Activated T-cell treated with anti-CD3 and anti-CD28 coated beads, Interleukin-2, amount 50 U/mL, for 4 hours (primary cell): ENCODE measurements around the gene LRRTM4. TPM values are rescaled to one million over a fixed set of nuclear protein-coding genes. Genes with fewer than 3 reads are reported as not detected.

Source experiments
- ATAC-seq, 2 donors: fragments of 200-7000 bp; cut with Tn5 transposase; one replicate each; pipeline ENCODE4 v1.10.0; 2021
- DNase-seq: peaks from one replicate; pipeline ENCODE4 v3.0.0-alpha.2; 2020
- H3K27me3 Mint-ChIP-seq: one replicate; pipeline ENCODE4 v1.8.0; 2021; ENCODE audit warnings: low read depth, mixed read lengths
- H3K36me3 Mint-ChIP-seq: one replicate; pipeline ENCODE4 v1.8.0; 2022; ENCODE audit warnings: mixed read lengths; ENCODE audit not compliant: insufficient read depth
- H3K4me1 Mint-ChIP-seq: one replicate; pipeline ENCODE4 v1.8.0; 2021; ENCODE audit warnings: low read depth, mixed read lengths
- H3K4me3 Mint-ChIP-seq: one replicate; pipeline ENCODE4 v1.8.0; 2021; ENCODE audit warnings: mild to moderate bottlenecking, moderate library complexity, mixed read lengths
- H3K9me3 Mint-ChIP-seq: one replicate; pipeline ENCODE4 v1.8.0; 2021; ENCODE audit warnings: mixed read lengths
- total RNA-seq, 3 donors: library from RNA; stranded (reverse); gene quantifications; one replicate each; pipeline ENCODE4 v1.2.1, GENCODE V29; 2021

LRRTM4 gene
- total RNA-seq, 3 donors from 2014 or later, result not detected

DNA sequence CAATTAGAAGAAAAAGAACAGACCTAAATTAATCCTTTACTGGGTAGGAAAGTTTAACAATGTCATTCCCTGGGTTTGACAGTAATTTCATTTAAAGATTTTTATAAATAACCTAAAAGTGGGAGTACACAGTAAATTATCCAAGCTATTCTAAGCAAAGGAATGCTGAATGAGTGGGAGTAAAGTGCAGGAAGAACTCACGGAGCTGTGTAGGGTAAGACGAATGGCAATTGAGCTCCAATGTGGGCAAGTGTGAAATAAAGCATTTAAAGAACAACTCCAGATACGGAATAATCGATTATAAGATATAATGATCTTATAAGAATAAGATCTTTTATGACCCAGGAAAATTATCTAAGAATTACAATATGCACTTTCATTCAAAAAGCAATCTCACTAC lies 93.2 kb downstream of the LRRTM4 start:
- Mint-ChIP-seq H3K9me3 (peaks cover 16% of the 10 kb centered on the region), H3K27me3 (no peaks in the 10 kb centered on the region), H3K4me3 (no peak overlapping the region), H3K36me3 (no peaks in the 10 kb centered on the region), H3K4me1 (no peaks in the 10 kb centered on the region)
- DNase-seq (no peak), ATAC-seq (no peak)

DNA sequence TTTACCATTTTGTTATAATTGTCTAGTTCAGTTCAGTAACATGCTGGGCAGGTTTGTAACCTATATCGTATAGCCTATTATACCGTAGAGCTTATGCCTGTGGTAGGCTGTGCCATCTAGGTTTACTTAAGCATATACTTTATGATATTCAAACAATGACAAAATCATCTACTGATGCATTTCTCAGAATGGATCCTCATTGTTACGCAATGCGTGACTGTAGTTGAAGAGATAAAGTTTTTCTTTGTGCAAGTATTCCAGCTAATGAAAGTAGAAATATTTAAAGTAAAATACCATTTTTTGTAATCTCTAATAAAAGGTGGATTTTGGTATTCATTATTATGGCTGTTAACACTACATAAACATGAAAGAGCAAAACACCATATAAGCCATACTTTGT lies 100.2 kb downstream of the LRRTM4 start:
- ATAC-seq (no peak), DNase-seq (no peak)
- Mint-ChIP-seq H3K9me3 (peaks cover 5% of the 10 kb centered on the region), H3K4me1 (no peaks in the 10 kb centered on the region), H3K36me3 (no peaks in the 10 kb centered on the region), H3K27me3 (no peaks in the 10 kb centered on the region), H3K4me3 (no peak overlapping the region)

DNA sequence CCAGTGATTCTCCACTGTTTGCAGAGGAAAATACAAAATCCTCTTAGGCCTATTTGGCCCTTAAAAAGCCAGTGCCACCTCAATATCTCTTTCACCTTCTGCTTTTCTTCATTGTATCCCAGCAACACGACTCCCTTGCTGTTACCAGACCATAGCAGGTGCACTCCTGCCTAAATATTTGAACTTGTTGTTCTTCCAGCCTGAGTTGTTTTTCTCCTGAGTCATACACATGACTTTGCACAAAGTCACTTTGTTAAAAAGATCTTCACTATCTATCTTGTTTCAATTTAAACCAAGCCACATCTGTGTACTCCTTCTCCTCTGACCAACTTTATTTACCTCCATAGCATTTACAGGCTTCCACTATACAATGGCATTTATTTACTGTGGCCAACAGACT lies 103.6 kb downstream of the LRRTM4 start:
- H3K36me3 Mint-ChIP-seq, result no peaks in the 10 kb centered on the region
- ATAC-seq (no peak), DNase-seq (no peak)
- no peaks in the 10 kb centered on the region for H3K4me1 Mint-ChIP-seq
- H3K4me3 Mint-ChIP-seq, result no peak overlapping the region
- H3K27me3 Mint-ChIP-seq, result no peaks in the 10 kb centered on the region
- H3K9me3 Mint-ChIP-seq, result peaks cover 13% of the 10 kb centered on the region

DNA sequence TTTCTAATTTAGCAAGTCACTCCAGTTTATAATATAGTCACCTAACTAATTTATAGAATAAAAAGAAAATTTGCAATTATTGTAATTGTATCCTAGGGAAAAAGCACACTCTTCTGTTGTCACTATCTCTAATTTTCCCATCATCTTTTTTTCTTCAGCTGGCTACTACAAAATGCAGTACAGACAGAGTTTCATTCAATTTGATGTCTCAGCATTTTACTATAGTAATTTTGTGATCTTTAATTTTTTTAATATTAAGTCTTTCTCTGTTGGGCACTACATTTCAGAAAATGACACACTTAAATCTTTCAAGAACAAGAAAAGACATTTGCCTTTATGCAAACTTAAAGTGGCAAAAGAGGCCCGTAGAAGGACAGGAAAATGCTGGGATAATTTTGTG lies 118.0 kb downstream of the LRRTM4 start:
- no peaks in the 10 kb centered on the region for H3K27me3 Mint-ChIP-seq
- no peaks in the 10 kb centered on the region for H3K4me1 Mint-ChIP-seq
- ATAC-seq, result no peak

DNA sequence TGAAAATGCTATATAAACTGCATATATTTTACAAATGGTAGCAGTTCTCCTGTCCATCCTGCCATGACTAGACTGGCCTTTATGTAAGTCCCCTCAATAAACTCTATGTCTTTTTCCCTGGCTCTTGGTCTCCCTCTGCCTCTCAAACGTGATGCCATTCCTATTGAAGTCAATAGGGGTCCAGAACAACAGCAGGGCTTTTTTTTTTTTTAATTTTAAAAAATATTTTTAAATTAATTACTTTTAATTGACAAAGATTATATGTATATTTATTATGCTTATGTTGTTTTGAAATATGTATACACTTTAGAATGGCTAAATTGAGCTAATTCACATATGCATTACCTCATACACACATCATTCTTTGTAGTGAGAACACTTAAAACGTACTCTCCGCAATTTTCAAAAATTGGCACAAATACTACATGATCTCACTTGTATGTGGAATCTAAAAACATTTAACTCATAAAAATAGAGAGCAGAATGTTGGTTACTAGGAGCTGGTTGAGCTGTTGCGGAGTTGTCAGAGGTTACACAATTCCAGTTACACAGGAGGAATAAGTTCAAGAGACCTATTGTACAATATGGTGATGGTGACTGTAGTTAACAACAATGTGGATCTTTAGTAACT lies 123.1 kb downstream of the LRRTM4 start:
- no peaks in the 10 kb centered on the region for H3K36me3 Mint-ChIP-seq
- no peaks in the 10 kb centered on the region for H3K27me3 Mint-ChIP-seq
- ATAC-seq, result no peak
- H3K9me3 Mint-ChIP-seq, result peaks cover 12% of the 10 kb centered on the region
- DNase-seq, result no peak
- no peaks in the 10 kb centered on the region for H3K4me1 Mint-ChIP-seq
- H3K4me3 Mint-ChIP-seq, result no peak overlapping the region

More for the DNA sequence above, 118.0 kb downstream of the LRRTM4 start:
- no peak for DNase-seq
- Mint-ChIP-seq H3K4me3 (no peak overlapping the region), H3K36me3 (no peaks in the 10 kb centered on the region), H3K9me3 (peaks cover 19% of the 10 kb centered on the region)

DNA sequence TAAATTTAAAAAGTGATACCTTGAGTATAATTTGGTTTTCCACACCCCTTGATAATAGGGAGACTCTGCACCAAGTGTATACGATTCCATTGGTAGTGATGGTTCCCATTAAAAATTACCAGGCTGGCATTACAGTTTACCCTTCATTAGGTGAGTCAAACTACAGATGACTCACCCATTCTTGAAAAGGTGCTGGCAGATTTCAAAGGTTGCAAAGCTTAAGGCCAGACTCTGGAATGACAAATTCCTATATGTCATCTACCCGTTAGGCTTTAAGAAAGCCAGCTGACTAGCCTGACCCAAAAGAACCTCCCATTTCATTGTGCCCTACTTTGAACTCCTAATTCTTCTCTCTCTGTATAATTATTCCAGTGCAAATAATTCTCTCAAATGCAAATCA lies 124.4 kb downstream of the LRRTM4 start:
- H3K36me3 Mint-ChIP-seq, result no peaks in the 10 kb centered on the region

DNA sequence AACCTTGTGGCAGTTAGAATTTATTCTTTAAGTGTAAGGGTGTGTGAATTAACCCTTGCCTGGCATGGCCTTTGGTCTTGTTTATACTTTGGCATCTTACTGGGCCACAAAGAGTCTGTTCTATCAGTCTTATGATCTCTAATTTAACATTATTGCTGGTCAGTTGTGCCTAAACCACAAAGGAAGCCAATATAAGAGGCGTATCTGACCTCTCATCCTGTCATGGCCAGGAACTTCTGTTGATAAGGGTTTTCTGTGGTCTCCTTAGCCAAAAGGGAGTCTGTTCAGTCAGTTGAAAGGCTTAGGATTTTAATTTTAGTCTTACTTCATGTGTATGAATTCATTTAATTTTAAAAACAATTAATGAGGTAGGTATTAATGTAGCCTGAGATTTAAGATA lies 127.2 kb downstream of the LRRTM4 start:
- peaks cover 15% of the 10 kb centered on the region for H3K9me3 Mint-ChIP-seq
- H3K36me3 Mint-ChIP-seq, result no peaks in the 10 kb centered on the region
- no peaks in the 10 kb centered on the region for H3K27me3 Mint-ChIP-seq
- no peak for ATAC-seq
- H3K4me1 Mint-ChIP-seq, result no peaks in the 10 kb centered on the region
- H3K4me3 Mint-ChIP-seq, result no peak overlapping the region
- no peak for DNase-seq

More for the DNA sequence above, 124.4 kb downstream of the LRRTM4 start:
- ATAC-seq, result no peak
- Mint-ChIP-seq H3K4me3 (no peak overlapping the region), H3K27me3 (no peaks in the 10 kb centered on the region), H3K9me3 (peaks cover 18% of the 10 kb centered on the region), H3K4me1 (no peaks in the 10 kb centered on the region)
- no peak for DNase-seq

DNA sequence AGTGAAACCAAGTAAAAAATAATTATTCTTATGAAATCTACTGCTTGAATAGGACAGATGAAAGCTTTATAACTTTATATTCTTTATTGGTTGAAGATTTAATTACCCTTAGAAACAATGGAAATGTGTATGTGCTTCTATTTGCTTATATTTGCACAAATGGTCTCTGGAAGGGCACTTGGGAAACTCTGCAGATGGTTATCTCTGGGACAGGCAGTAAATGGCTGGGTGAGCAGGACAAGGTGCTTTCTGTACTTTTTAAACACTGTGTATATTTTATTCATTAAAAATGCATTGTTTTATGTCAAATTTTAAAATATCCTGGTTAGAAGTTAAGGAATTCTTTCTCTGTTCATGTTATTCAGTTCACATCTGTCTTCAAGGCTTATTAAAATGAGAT lies 131.1 kb downstream of the LRRTM4 start:
- H3K9me3 Mint-ChIP-seq, result peaks cover 12% of the 10 kb centered on the region
- H3K27me3 Mint-ChIP-seq, result no peaks in the 10 kb centered on the region
- no peak overlapping the region for H3K4me3 Mint-ChIP-seq
- DNase-seq (no peak), ATAC-seq (no peak)
- no peaks in the 10 kb centered on the region for H3K36me3 Mint-ChIP-seq
- no peaks in the 10 kb centered on the region for H3K4me1 Mint-ChIP-seq

DNA sequence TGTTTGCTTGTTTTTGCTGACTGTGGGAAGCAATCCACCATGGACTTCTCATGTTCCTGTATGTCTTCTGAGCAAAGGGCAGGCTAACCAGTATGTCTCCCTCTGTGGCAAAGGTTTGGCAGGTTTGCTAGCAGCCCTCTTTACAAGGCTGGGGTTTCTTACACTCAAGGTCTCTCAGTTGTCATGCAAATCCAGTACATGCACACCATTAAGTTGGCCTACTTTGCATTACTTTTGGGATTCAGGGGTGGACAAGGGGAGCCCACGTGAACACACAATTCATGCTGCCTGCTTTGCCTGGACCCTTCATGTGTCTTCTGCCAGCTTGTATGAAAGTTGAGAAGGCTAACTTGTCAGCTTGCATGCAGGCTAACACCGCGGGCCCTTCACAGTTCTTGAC lies 134.9 kb downstream of the LRRTM4 start:
- Mint-ChIP-seq H3K36me3 (no peaks in the 10 kb centered on the region), H3K4me3 (no peak overlapping the region), H3K9me3 (peaks cover 6% of the 10 kb centered on the region), H3K27me3 (no peaks in the 10 kb centered on the region), H3K4me1 (no peaks in the 10 kb centered on the region)
- DNase-seq (no peak), ATAC-seq (no peak)

DNA sequence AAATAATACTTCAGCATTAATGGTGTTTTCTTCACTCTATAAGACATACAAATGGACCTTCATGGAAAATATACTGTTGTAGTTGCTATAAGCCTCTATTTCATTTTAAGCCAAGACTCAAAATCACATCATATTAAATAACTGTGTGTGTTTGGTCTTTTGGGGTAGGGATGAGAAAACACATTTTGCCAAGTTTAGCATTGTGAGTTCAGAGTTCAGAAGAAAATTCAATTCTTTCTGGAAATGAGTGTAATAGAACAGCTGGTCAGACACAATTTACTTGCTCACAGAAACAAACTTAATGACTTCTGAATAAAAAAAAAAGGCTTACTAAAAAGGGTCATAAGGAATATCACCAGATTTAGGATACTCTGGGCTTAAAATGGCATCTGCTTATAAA lies 149.5 kb downstream of the LRRTM4 start:
- Mint-ChIP-seq H3K9me3 (peaks cover 15% of the 10 kb centered on the region), H3K4me3 (no peak overlapping the region), H3K4me1 (no peaks in the 10 kb centered on the region), H3K27me3 (no peaks in the 10 kb centered on the region), H3K36me3 (no peaks in the 10 kb centered on the region)
- DNase-seq, result no peak
- no peak for ATAC-seq

DNA sequence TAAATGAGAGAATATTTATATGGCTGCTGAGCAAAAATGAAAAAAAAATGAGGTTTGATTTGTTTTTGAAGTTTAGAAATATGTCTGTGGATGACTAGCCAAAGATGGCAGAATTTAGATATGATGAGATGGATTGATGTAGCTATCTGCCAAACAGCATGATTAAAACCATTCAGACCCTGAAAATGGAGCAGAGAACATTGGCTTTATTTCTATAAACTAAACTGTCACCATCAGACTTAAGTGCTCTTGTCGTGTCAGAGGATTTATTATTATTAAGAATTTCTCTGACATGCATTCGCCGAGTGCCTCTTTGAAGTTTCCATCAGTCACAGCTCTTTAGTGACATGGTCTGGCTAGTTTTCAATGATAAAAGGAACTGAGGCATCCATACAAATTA lies 151.7 kb downstream of the LRRTM4 start:
- DNase-seq, result no peak
- H3K9me3 Mint-ChIP-seq, result peaks cover 18% of the 10 kb centered on the region
- no peaks in the 10 kb centered on the region for H3K27me3 Mint-ChIP-seq
- H3K36me3 Mint-ChIP-seq, result no peaks in the 10 kb centered on the region
- ATAC-seq, result no peak
- H3K4me1 Mint-ChIP-seq, result no peaks in the 10 kb centered on the region
- H3K4me3 Mint-ChIP-seq, result no peak overlapping the region

DNA sequence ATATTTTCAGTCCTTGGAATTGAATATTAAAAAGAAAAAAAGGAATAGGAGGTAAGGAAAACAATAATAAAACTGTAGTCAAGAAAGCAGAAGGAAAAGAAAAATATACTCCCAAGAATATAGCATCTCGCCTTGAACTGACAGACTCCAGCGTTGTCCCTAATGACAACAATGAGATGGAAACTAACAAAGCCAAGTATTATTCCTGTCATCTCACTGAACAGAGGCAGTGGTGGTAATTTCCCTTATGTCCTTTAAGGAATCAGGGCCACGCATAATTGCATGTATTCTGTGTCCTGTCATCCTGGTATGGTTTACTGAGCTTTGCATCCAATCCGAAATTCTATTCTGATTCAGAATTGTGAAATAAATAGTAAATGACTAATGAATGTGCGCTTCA lies 158.9 kb downstream of the LRRTM4 start:
- H3K36me3 Mint-ChIP-seq, result no peaks in the 10 kb centered on the region
- H3K4me3 Mint-ChIP-seq, result no peak overlapping the region
- H3K27me3 Mint-ChIP-seq, result no peaks in the 10 kb centered on the region
- peaks cover 16% of the 10 kb centered on the region for H3K9me3 Mint-ChIP-seq
- no peak for ATAC-seq
- H3K4me1 Mint-ChIP-seq, result no peaks in the 10 kb centered on the region
- DNase-seq, result no peak

DNA sequence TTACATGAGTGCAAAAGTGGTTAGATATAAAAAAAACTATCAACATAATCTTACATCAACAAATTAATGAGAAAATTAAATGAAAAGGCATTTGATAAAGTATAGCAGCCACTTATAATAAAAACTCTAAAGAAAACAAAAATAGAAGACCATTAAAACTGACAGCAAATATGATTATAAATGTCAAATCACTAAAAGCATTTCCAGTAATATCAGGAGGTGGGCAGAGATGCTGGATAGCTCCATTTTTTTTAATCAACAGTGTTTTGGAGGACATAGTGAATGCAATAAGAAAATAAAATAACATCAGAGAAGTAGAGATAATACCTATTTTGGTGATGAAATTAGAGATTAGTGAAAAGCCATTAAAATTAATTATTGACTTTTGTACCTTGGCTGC lies 173.4 kb downstream of the LRRTM4 start:
- no peaks in the 10 kb centered on the region for H3K27me3 Mint-ChIP-seq
- no peak for DNase-seq
- H3K36me3 Mint-ChIP-seq, result no peaks in the 10 kb centered on the region
- no peak for ATAC-seq
- H3K9me3 Mint-ChIP-seq, result peaks cover 33% of the 10 kb centered on the region
- H3K4me3 Mint-ChIP-seq, result no peak overlapping the region
- H3K4me1 Mint-ChIP-seq, result no peaks in the 10 kb centered on the region

DNA sequence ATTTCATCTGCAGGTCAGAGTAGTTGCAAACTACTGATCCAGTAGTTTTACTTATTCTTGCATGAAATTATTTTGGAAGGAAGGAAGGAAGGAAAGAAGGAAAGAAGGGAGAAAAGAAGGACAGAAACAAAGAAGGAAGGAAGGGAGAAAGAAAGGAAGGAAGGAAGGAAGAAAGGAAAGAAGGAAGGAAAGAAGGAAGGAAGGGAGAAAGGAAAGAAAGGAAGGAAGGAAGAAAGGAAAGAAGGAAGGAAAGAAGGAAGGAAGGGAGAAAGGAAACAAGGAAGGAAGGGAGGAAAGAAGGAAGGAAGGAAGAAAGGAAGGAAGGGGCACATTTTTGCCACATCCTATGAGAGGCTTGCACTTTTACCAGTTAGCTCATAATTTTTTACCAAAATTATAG lies 186.2 kb downstream of the LRRTM4 start:
- Mint-ChIP-seq H3K27me3 (no peaks in the 10 kb centered on the region), H3K4me3 (no peak overlapping the region), H3K36me3 (no peaks in the 10 kb centered on the region), H3K9me3 (peaks cover 29% of the 10 kb centered on the region), H3K4me1 (no peaks in the 10 kb centered on the region)
- no peak for DNase-seq
- ATAC-seq, result no peak

DNA sequence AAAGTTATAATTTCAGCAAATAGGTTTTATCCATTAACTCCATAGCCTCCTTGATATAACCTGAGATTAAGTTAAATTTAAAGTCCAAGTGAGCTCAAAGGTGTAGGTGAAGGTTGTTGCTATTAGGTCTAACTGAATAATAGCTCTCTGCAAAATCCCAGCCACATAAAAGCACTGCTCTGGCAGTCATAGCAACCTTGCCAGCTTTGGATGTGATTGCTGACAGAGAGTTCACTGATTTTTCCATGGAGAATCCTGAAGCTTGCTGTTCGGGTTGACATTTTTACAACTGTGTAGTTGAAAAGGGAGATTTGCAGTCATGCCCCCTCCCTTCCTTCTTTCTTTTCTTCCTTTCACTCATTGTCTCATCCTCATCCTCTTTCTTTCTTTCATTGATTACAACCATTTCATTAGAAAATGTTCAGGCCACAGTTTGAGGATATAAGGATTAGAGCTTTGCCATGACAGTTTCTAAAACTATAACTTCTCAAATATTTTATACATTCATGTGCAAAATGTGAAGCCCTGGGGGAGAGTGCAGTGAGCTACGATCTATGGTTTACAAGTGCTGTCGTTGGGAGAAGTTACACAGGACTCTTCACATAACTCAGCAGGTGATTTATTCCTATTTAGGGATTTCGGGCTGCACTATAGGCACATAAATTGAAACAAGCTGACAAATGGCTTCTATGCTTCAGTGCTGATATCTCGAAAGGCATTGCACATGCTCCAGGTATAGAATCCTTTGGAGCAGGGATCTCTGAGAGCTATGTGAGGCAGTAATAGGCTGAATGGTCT lies 193.8 kb downstream of the LRRTM4 start:
- Mint-ChIP-seq H3K36me3 (no peaks in the 10 kb centered on the region), H3K9me3 (peaks cover 23% of the 10 kb centered on the region), H3K4me1 (no peaks in the 10 kb centered on the region), H3K4me3 (no peak overlapping the region), H3K27me3 (no peaks in the 10 kb centered on the region)
- no peak for DNase-seq
- ATAC-seq, result no peak
